OCI-LY7 (cell line): ENCODE results near the gene ZNF550.
"Not testable (repeated sequence)": the region's sequence is repeated elsewhere in the genome, so short reads cannot be mapped to it uniquely, and the experiment has no call there.

Experiments
- EZH2phosphoT487 ChIP-seq: fragments of 200-600 bp; sonication (generic); IDR thresholded peaks from 2 replicates; pipeline ENCODE4 v1.6.1; 2018; ENCODE audit warnings: low read depth, borderline replicate concordance, mild to moderate bottlenecking, mixed run types, antibody characterized with exemption, low read length, moderate library complexity, mixed read lengths
- TF ChIP-seq, protein P1 (sequence below): fragments of 200-600 bp; sonication (generic); conservative IDR thresholded peaks from 2 replicates; pipeline ENCODE4 v1.5.1; 2014; ENCODE audit warnings: mild to moderate bottlenecking, antibody characterized with exemption, low read length, moderate library complexity, mixed read lengths

DNA sequence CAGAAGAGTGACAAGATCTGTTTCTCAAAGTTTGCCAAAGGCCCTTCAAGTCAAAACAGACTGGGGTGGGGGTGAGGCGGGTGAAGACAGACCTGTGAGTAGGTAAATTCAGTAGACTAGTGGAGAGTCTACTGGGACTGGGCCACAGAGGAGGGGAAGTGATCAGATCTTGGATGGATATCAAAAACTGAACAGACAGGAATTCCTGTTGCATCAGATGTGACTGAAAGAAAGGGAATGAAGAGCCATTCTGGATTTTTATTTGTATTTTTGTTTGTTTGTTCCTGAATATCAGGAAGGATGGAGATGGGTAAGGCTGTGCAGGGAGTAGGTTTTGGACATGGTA is 71.4 kb downstream of the ZNF550 start:
- TF ChIP-seq, protein P1, sequence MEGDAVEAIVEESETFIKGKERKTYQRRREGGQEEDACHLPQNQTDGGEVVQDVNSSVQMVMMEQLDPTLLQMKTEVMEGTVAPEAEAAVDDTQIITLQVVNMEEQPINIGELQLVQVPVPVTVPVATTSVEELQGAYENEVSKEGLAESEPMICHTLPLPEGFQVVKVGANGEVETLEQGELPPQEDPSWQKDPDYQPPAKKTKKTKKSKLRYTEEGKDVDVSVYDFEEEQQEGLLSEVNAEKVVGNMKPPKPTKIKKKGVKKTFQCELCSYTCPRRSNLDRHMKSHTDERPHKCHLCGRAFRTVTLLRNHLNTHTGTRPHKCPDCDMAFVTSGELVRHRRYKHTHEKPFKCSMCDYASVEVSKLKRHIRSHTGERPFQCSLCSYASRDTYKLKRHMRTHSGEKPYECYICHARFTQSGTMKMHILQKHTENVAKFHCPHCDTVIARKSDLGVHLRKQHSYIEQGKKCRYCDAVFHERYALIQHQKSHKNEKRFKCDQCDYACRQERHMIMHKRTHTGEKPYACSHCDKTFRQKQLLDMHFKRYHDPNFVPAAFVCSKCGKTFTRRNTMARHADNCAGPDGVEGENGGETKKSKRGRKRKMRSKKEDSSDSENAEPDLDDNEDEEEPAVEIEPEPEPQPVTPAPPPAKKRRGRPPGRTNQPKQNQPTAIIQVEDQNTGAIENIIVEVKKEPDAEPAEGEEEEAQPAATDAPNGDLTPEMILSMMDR: not testable (repeated sequence)
- TF ChIP-seq EZH2phosphoT487: not testable (repeated sequence)
